Effector memory CD8-positive, alpha-beta T cell (primary cell): ENCODE results near the gene FN1.

Source experiments
- ATAC-seq: fragments of 150-1000 bp; cut with Tn5 transposase; replicated peaks from 2 replicates; pipeline ENCODE4 v1.10.0; 2021; ENCODE audit warnings: mild to moderate bottlenecking, moderate library complexity
- DNase-seq, 3 experiments: peaks; one replicate each; pipeline ENCODE4 v3.0.0; 2021
- H3K27ac Mint-ChIP-seq, 2 donors: one replicate each; pipeline ENCODE4 v1.8.0; 2022; ENCODE audit warnings: mild to moderate bottlenecking in 2 of 2, mixed read lengths in 2 of 2, moderate library complexity in 2 of 2
- H3K27me3 Mint-ChIP-seq, 2 donors: one replicate each; pipeline ENCODE4 v1.8.0; 2022; ENCODE audit warnings: mixed read lengths in 2 of 2
- H3K36me3 Mint-ChIP-seq: one replicate; pipeline ENCODE4 v1.8.0; 2022; ENCODE audit warnings: mild to moderate bottlenecking, moderate library complexity, mixed read lengths; ENCODE audit not compliant: insufficient read depth
- H3K4me1 Mint-ChIP-seq, 2 donors: one replicate each; pipeline ENCODE4 v1.8.0; 2022; ENCODE audit warnings: low read depth in 2 of 2, mixed read lengths in 2 of 2
- H3K4me3 Mint-ChIP-seq, 2 donors: one replicate each; pipeline ENCODE4 v1.8.0; 2022; ENCODE audit warnings: mild to moderate bottlenecking in 2 of 2, mixed read lengths in 2 of 2, moderate library complexity in 2 of 2
- H3K9me3 Mint-ChIP-seq, 2 donors: one replicate each; pipeline ENCODE4 v1.8.0; 2022; ENCODE audit warnings: mixed read lengths in 2 of 2

The FN1 gene

GRCh38 chr2:215372968-215373649, 62.8 kb downstream of the FN1 start:
- Mint-ChIP-seq H3K4me1 (no peaks in the 10 kb centered on the region), H3K4me3 (no peak overlapping the region), H3K27ac (no peak overlapping the region), H3K36me3 (peaks cover under 1% of the 10 kb centered on the region), H3K9me3 (no peaks in the 10 kb centered on the region), H3K27me3 (no peaks in the 10 kb centered on the region)
- no peak for DNase-seq
- ATAC-seq: no peak

- no peak for DNase-seq
- Mint-ChIP-seq H3K36me3 (no peaks in the 10 kb centered on the region), H3K27me3 (no peaks in the 10 kb centered on the region), H3K27ac (peak overlapping the region in 1 of 2 donors; percentile 35), H3K4me1 (no peaks in the 10 kb centered on the region), H3K4me3 (no peak overlapping the region), H3K9me3 (no peaks in the 10 kb centered on the region)
- ATAC-seq: no peak
These were observed 63.7 kb downstream of the FN1 start for GRCh38 chr2:215371915-215372897.

GRCh38 chr2:215370112-215370965, 65.5 kb downstream of the FN1 start:
- Mint-ChIP-seq H3K27ac (no peak overlapping the region), H3K9me3 (no peaks in the 10 kb centered on the region), H3K27me3 (no peaks in the 10 kb centered on the region), H3K4me3 (no peak overlapping the region), H3K36me3 (no peaks in the 10 kb centered on the region), H3K4me1 (no peaks in the 10 kb centered on the region)
- DNase-seq: no peak
- ATAC-seq: no peak

- no peak for ATAC-seq
- Mint-ChIP-seq H3K36me3 (no peaks in the 10 kb centered on the region), H3K27ac (no peak overlapping the region), H3K4me1 (no peaks in the 10 kb centered on the region), H3K4me3 (no peak overlapping the region), H3K9me3 (no peaks in the 10 kb centered on the region), H3K27me3 (no peaks in the 10 kb centered on the region)
- DNase-seq: no peak
These were observed 66.6 kb downstream of the FN1 start for GRCh38 chr2:215369181-215369760.

GRCh38 chr2:215368493-215368809, 67.4 kb downstream of the FN1 start:
- no peaks in the 10 kb centered on the region for H3K27me3 Mint-ChIP-seq
- no peak overlapping the region for H3K27ac Mint-ChIP-seq
- no peak overlapping the region for H3K4me3 Mint-ChIP-seq
- H3K4me1 Mint-ChIP-seq: no peaks in the 10 kb centered on the region
- no peaks in the 10 kb centered on the region for H3K9me3 Mint-ChIP-seq
- no peak for DNase-seq
- no peaks in the 10 kb centered on the region for H3K36me3 Mint-ChIP-seq
- ATAC-seq: no peak

GRCh38 chr2:215367662-215368492, 68.0 kb downstream of the FN1 start:
- ATAC-seq: no peak
- Mint-ChIP-seq H3K9me3 (no peaks in the 10 kb centered on the region), H3K36me3 (no peaks in the 10 kb centered on the region), H3K4me1 (no peaks in the 10 kb centered on the region), H3K27ac (no peak overlapping the region), H3K4me3 (no peak overlapping the region), H3K27me3 (no peaks in the 10 kb centered on the region)
- no peak for DNase-seq

- ATAC-seq: no peak
- DNase-seq: no peak
- H3K27ac Mint-ChIP-seq: no peak overlapping the region
- no peaks in the 10 kb centered on the region for H3K27me3 Mint-ChIP-seq
- no peaks in the 10 kb centered on the region for H3K9me3 Mint-ChIP-seq
- no peak overlapping the region for H3K4me3 Mint-ChIP-seq
- H3K36me3 Mint-ChIP-seq: no peaks in the 10 kb centered on the region
- no peaks in the 10 kb centered on the region for H3K4me1 Mint-ChIP-seq
These were observed 69.3 kb downstream of the FN1 start for GRCh38 chr2:215366440-215367032.

GRCh38 chr2:215365184-215365658, 70.6 kb downstream of the FN1 start:
- H3K27ac Mint-ChIP-seq: no peak overlapping the region
- H3K9me3 Mint-ChIP-seq: no peaks in the 10 kb centered on the region
- no peaks in the 10 kb centered on the region for H3K27me3 Mint-ChIP-seq
- H3K4me1 Mint-ChIP-seq: no peaks in the 10 kb centered on the region
- H3K4me3 Mint-ChIP-seq: no peak overlapping the region
- ATAC-seq: no peak
- DNase-seq: no peak
- H3K36me3 Mint-ChIP-seq: no peaks in the 10 kb centered on the region

- Mint-ChIP-seq H3K36me3 (no peaks in the 10 kb centered on the region), H3K27me3 (no peaks in the 10 kb centered on the region), H3K9me3 (no peaks in the 10 kb centered on the region), H3K4me3 (no peak overlapping the region), H3K27ac (no peak overlapping the region), H3K4me1 (no peaks in the 10 kb centered on the region)
- DNase-seq (no peak), ATAC-seq (no peak)
These were observed 71.4 kb downstream of the FN1 start for GRCh38 chr2:215364157-215365155.

- DNase-seq (no peak), ATAC-seq (no peak)
- Mint-ChIP-seq H3K9me3 (no peaks in the 10 kb centered on the region), H3K4me3 (no peak overlapping the region), H3K4me1 (no peaks in the 10 kb centered on the region), H3K27ac (no peak overlapping the region), H3K27me3 (no peaks in the 10 kb centered on the region), H3K36me3 (no peaks in the 10 kb centered on the region)
These were observed 72.3 kb downstream of the FN1 start for GRCh38 chr2:215363461-215364156.

- ATAC-seq: no peak
- no peak for DNase-seq
- Mint-ChIP-seq H3K27ac (no peak overlapping the region), H3K4me3 (no peak overlapping the region), H3K36me3 (no peaks in the 10 kb centered on the region), H3K9me3 (no peaks in the 10 kb centered on the region), H3K27me3 (no peaks in the 10 kb centered on the region), H3K4me1 (no peaks in the 10 kb centered on the region)
These were observed 72.8 kb downstream of the FN1 start for GRCh38 chr2:215363039-215363438.
